Right lobe of liver (tissue), 4 donors: Measurements from ENCODE around the gene ZNF326.
A peak's percentile ranks its signal among the peaks of the same experiment; 100 is the strongest.

Experiments used
- POLR2A ChIP-seq: fragments of 450-650 bp; IDR thresholded peaks from one replicate; pipeline ENCODE4 v1.6.1; 2017; ENCODE audit warnings: antibody characterized with exemption, mild to moderate bottlenecking
- TF ChIP-seq, protein P1 (sequence below), 4 donors: fragments of 200-600 bp in 3 of 4; fragments of 450-650 bp in 1 of 4; IDR thresholded peaks; one replicate each; pipeline versions ENCODE4 v1.5.1 to v1.8.0; 2016 to 2022; ENCODE audit warnings: antibody characterized with exemption in 4 of 4, mild to moderate bottlenecking in 2 of 4
- donor health status: DM: no; HTN: no; CAD: no.
- donor health status: DM: no; HTN: no; CAD: no.
- donor health status: DM: no; HTN: yes; CAD: no.

- TF ChIP-seq, protein P1, sequence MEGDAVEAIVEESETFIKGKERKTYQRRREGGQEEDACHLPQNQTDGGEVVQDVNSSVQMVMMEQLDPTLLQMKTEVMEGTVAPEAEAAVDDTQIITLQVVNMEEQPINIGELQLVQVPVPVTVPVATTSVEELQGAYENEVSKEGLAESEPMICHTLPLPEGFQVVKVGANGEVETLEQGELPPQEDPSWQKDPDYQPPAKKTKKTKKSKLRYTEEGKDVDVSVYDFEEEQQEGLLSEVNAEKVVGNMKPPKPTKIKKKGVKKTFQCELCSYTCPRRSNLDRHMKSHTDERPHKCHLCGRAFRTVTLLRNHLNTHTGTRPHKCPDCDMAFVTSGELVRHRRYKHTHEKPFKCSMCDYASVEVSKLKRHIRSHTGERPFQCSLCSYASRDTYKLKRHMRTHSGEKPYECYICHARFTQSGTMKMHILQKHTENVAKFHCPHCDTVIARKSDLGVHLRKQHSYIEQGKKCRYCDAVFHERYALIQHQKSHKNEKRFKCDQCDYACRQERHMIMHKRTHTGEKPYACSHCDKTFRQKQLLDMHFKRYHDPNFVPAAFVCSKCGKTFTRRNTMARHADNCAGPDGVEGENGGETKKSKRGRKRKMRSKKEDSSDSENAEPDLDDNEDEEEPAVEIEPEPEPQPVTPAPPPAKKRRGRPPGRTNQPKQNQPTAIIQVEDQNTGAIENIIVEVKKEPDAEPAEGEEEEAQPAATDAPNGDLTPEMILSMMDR (IDR thresholded peaks at IDR 0.05): peak; percentile 86 to 93 (median 89)
- no peak for TF ChIP-seq POLR2A
Measured at GRCh38 chr1:89987159-89987819, 7.6 kb upstream of the ZNF326 start.
